Activated B cell treated with CpG ODN at 0.5 μM for 24 hours (primary cell): ENCODE measurements around the gene TSPAN32. TPM values are rescaled to one million over a fixed set of nuclear protein-coding genes. Genes with fewer than 3 reads are reported as not detected.

Experiments used
- ATAC-seq: fragments of 200-7000 bp; cut with Tn5 transposase; one replicate; pipeline ENCODE4 v1.10.0; 2021; ENCODE audit warnings: low read depth, mild to moderate bottlenecking, moderate library complexity
- CTCF ChIA-PET: fragments of 350-600 bp; sonication (Branson Sonifier 250); formaldehyde crosslinking; loops from one replicate; lab custom pipeline; 2021; ENCODE audit warnings: antibody characterized with exemption; lab: Charles Lee
- POLR2A ChIA-PET: fragments of 350-600 bp; sonication (Branson Sonifier 250); formaldehyde crosslinking; loops from one replicate; lab custom pipeline; 2021; ENCODE audit warnings: antibody characterized with exemption; lab: Charles Lee
- DNase-seq: peaks from one replicate; pipeline ENCODE4 v3.0.0; 2022
- H3K27ac Mint-ChIP-seq: one replicate; pipeline ENCODE4 v1.8.0; 2020; ENCODE audit warnings: mixed read lengths
- H3K27me3 Mint-ChIP-seq: one replicate; pipeline ENCODE4 v1.8.0; 2021; ENCODE audit warnings: mixed read lengths
- H3K36me3 Mint-ChIP-seq: one replicate; pipeline ENCODE4 v1.8.0; 2021; ENCODE audit warnings: low read depth, mixed read lengths
- H3K4me1 Mint-ChIP-seq: one replicate; pipeline ENCODE4 v1.8.0; 2021; ENCODE audit warnings: mixed read lengths
- H3K4me3 Mint-ChIP-seq: one replicate; pipeline ENCODE4 v1.8.0; 2020; ENCODE audit warnings: mild to moderate bottlenecking, mixed read lengths
- H3K9me3 Mint-ChIP-seq: one replicate; pipeline ENCODE4 v1.8.0; 2020; ENCODE audit warnings: mixed read lengths
- intact Hi-C: fragments of 100-400 bp; cut with micrococcal nuclease; formaldehyde crosslinking; loops from one replicate; pipeline ENCODE4 v1.15.1; 2024
- total RNA-seq: library from RNA; stranded (reverse); gene quantifications from 2 replicates; pipeline ENCODE4 v1.2.3, GENCODE V29; 2022
- TF ChIP-seq, protein P1 (sequence below): fragments of 200-600 bp; IDR thresholded peaks from one replicate; pipeline ENCODE4 v1.8.0; 2022; ENCODE audit warnings: antibody characterized with exemption, mild to moderate bottlenecking

Gene TSPAN32
- total RNA-seq, 1 donor from 2014 or later = 7.3 TPM

DNA sequence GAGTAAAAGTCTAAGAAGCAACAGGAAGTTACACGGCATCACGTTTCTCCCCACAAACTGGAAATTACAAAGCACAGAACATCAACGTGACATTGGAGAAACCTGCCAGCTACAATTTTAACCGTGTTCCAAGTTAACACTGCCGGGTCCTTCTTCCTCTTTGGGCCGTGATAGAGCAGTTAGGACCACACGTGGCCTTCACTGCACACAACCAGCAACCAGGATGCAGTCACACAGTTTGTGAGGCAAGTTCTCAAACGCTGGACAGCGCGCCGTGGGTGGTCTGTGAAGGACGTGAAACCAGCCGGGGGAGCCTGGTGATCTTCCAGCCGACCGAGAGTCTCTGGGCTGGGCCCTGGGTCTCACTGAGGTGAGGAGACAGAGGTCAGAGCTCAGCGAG, 14.7 kb upstream of the TSPAN32 start:
- POLR2A ChIA-PET = no interaction called here
- Mint-ChIP-seq H3K27ac (no peak overlapping the region), H3K27me3 (peaks cover 23% of the 10 kb centered on the region), H3K4me3 (no peak overlapping the region), H3K4me1 (no peaks in the 10 kb centered on the region), H3K36me3 (peaks cover 2% of the 10 kb centered on the region), H3K9me3 (peaks cover 11% of the 10 kb centered on the region)
- CTCF ChIA-PET = no interaction called here
- DNase-seq (no peak), ATAC-seq (no peak)
- TF ChIP-seq, protein P1, sequence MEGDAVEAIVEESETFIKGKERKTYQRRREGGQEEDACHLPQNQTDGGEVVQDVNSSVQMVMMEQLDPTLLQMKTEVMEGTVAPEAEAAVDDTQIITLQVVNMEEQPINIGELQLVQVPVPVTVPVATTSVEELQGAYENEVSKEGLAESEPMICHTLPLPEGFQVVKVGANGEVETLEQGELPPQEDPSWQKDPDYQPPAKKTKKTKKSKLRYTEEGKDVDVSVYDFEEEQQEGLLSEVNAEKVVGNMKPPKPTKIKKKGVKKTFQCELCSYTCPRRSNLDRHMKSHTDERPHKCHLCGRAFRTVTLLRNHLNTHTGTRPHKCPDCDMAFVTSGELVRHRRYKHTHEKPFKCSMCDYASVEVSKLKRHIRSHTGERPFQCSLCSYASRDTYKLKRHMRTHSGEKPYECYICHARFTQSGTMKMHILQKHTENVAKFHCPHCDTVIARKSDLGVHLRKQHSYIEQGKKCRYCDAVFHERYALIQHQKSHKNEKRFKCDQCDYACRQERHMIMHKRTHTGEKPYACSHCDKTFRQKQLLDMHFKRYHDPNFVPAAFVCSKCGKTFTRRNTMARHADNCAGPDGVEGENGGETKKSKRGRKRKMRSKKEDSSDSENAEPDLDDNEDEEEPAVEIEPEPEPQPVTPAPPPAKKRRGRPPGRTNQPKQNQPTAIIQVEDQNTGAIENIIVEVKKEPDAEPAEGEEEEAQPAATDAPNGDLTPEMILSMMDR = no peak
- intact Hi-C loops = no loop called here

DNA sequence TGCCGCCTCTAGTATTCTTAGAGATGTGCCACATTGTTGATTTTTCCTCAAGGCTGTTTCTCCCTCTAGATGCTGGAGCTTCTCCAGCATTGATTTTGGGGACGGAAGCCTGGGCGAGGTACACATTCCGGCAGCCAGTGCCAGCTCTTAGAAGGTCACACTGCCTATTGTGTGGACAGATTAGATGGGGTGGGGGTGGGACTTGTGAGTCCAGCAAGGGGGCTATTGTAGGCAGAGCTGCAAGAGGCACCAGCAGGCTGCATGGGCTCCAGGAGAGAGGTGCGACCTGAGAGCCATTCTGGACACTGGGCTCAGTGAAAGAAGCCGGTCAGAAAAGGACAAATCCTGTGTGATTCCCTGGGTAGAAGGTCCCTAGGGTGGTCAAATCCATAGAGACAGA, 12.5 kb upstream of the TSPAN32 start:
- no peak overlapping the region for H3K4me3 Mint-ChIP-seq
- intact Hi-C loops = no loop called here
- DNase-seq = no peak
- no peak for ATAC-seq
- no peaks in the 10 kb centered on the region for H3K36me3 Mint-ChIP-seq
- H3K27me3 Mint-ChIP-seq = peaks cover 23% of the 10 kb centered on the region
- no peak overlapping the region for H3K27ac Mint-ChIP-seq
- CTCF ChIA-PET = interaction anchor here (1.0 kb wide), 1 partner anchor 11 kb away, joined by 3 read pairs; no protein-coding TSS in a partner anchor
- H3K4me1 Mint-ChIP-seq = peaks cover 4% of the 10 kb centered on the region
- no peaks in the 10 kb centered on the region for H3K9me3 Mint-ChIP-seq
- TF ChIP-seq, protein P1 = no peak
- POLR2A ChIA-PET = no interaction called here

DNA sequence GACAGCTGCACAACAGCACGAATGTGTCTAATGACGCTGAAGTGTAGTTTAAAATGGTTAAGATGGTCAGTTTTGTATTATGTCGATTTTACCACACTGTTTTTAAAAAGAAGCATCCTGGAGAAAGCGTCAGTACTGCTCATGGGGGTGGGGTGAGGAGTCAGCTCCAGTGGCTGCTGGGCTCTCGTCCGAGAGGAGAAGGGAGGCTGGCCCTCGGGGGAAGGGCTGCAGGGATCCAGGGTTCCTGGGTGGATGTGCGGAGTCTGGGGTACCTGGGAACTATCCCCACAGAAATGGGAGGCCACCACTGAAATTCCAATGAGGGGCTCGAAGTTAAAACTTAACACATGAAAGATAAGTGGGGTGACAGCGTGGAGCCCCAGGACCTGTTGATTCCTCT, 12.0 kb upstream of the TSPAN32 start:
- TF ChIP-seq, protein P1 = no peak
- Mint-ChIP-seq H3K27ac (no peak overlapping the region), H3K4me3 (no peak overlapping the region), H3K9me3 (no peaks in the 10 kb centered on the region), H3K27me3 (peaks cover 23% of the 10 kb centered on the region), H3K4me1 (peaks cover 4% of the 10 kb centered on the region), H3K36me3 (no peaks in the 10 kb centered on the region)
- DNase-seq = no peak
- intact Hi-C loops = no loop called here
- ChIA-PET POLR2A (no interaction called here), CTCF (interaction anchor here (1.0 kb wide), 1 partner anchor 10 kb away, joined by 3 read pairs; no protein-coding TSS in a partner anchor)
- no peak for ATAC-seq

DNA sequence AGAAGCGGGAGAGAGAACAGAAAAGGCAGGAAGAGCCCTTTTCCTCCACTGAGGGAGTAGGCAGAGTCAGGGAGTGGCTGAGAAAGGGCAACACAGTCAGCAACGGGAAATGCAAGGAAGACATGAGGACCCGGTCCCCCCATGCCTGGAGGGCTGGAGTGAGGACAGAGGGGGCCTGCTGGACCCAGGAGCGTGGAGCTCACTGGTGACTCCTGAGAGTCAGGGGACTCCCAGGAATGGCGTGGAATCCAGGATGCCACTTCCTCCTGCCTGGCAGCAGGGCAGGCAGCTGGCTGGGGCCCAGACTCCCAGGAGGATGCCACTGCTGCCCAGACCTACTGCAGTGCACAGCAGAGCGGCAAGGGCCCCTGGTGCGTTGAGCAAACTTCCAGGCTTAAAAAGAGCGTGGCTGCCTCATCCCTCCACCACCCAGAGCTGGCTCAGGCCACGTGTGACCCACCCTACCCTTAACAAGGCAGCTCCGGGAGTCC, 11.4 kb upstream of the TSPAN32 start:
- DNase-seq (no peak), ATAC-seq (no peak)
- Mint-ChIP-seq H3K4me3 (no peak overlapping the region), H3K4me1 (peaks cover 4% of the 10 kb centered on the region), H3K27ac (no peak overlapping the region), H3K36me3 (no peaks in the 10 kb centered on the region), H3K9me3 (no peaks in the 10 kb centered on the region), H3K27me3 (peaks cover 21% of the 10 kb centered on the region)
- ChIA-PET POLR2A (no interaction called here), CTCF (no interaction called here)
- intact Hi-C loops = no loop called here
- TF ChIP-seq, protein P1 = no peak

DNA sequence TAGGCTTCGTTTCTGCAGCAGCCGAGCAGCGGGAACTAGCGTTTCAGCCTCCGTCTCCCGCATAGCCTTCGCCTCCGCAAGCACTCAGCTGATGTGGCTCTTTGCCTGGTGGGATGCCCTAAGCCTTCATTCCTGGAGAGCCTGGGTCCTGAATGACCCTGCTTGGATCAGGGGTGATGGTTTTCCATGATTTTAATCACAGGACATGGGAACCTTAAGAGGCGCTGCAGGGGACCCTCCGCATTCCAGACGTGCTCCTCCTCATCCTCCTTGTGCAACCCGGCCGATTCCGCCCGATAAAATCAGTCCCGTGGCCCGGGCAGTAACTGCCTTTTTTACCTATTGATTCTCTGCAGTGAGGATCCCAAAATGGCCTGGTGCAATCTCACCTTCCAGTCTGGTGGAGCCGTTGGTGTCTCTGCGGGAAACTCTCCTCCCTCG, 8.3 kb upstream of the TSPAN32 start:
- ATAC-seq (no peak), DNase-seq (no peak)
- intact Hi-C loops = no loop called here
- ChIA-PET CTCF (no interaction called here), POLR2A (interaction anchor here (1.2 kb wide), 1 partner anchor 83 kb away, joined by 3 read pairs; the partner anchor contains the start of gene CD81)
- Mint-ChIP-seq H3K4me3 (no peak overlapping the region), H3K4me1 (peaks cover 17% of the 10 kb centered on the region), H3K9me3 (no peaks in the 10 kb centered on the region), H3K36me3 (peaks cover 12% of the 10 kb centered on the region), H3K27me3 (peaks cover 8% of the 10 kb centered on the region), H3K27ac (no peak overlapping the region)
- TF ChIP-seq, protein P1 = no peak
